IPS-18c (cell line): ENCODE measurements around the gene C22orf31.

Experiments
- H3K4me3 ChIP-seq: 2 replicates; pipeline ENCODE4 v1.7.0; 2013; ENCODE audit warnings: low read depth, mild to moderate bottlenecking, low read length, moderate library complexity; ENCODE audit not compliant: insufficient read depth
- H3K9me3 ChIP-seq: one replicate; pipeline ENCODE4 v1.6.1; 2013; ENCODE audit warnings: mild to moderate bottlenecking, low read length, moderate library complexity; ENCODE audit not compliant: control insufficient read depth, insufficient read depth

C22orf31 gene

GRCh38 chr22:29061773-29062172 is at the start of gene C22orf31:
Gene C22orf31, minus strand, starts transcription at chr22:29061831. Its CDS starts 39 bp downstream, at chr22:29061792.
- Histone ChIP-seq H3K9me3 (no peaks in the 10 kb centered on the region), H3K4me3 (no peak within 1 kb of the TSS)

- Histone ChIP-seq H3K9me3 (no peaks in the 10 kb centered on the region), H3K4me3 (no peak overlapping the region)
Observed at GRCh38 chr22:29110946-29111345, 49.3 kb upstream of the C22orf31 start.

- no peak overlapping the region for H3K4me3 ChIP-seq
- no peaks in the 10 kb centered on the region for H3K9me3 ChIP-seq
Observed at GRCh38 chr22:29109822-29110221, 48.2 kb upstream of the C22orf31 start.

- H3K4me3 ChIP-seq: no peak overlapping the region
- H3K9me3 ChIP-seq: no peaks in the 10 kb centered on the region
Observed at GRCh38 chr22:29108137-29108536, 46.5 kb upstream of the C22orf31 start.

- H3K9me3 ChIP-seq: no peaks in the 10 kb centered on the region
- H3K4me3 ChIP-seq: no peak overlapping the region
Observed at GRCh38 chr22:29106839-29107238, 45.2 kb upstream of the C22orf31 start.

- Histone ChIP-seq H3K4me3 (no peak overlapping the region), H3K9me3 (no peaks in the 10 kb centered on the region)
Observed at GRCh38 chr22:29105468-29105867, 43.8 kb upstream of the C22orf31 start.

GRCh38 chr22:29103121-29103520 is 41.5 kb upstream of the C22orf31 start:
- no peak overlapping the region for H3K4me3 ChIP-seq
- no peaks in the 10 kb centered on the region for H3K9me3 ChIP-seq

GRCh38 chr22:29102300-29102699 is 40.7 kb upstream of the C22orf31 start:
- Histone ChIP-seq H3K9me3 (no peaks in the 10 kb centered on the region), H3K4me3 (no peak overlapping the region)

GRCh38 chr22:29098296-29098695 is 36.7 kb upstream of the C22orf31 start:
- no peaks in the 10 kb centered on the region for H3K9me3 ChIP-seq
- no peak overlapping the region for H3K4me3 ChIP-seq

- Histone ChIP-seq H3K9me3 (no peaks in the 10 kb centered on the region), H3K4me3 (no peak overlapping the region)
Observed at GRCh38 chr22:29096736-29097669, 35.4 kb upstream of the C22orf31 start.

GRCh38 chr22:29095459-29095858 is 33.8 kb upstream of the C22orf31 start:
- H3K9me3 ChIP-seq: no peaks in the 10 kb centered on the region
- no peak overlapping the region for H3K4me3 ChIP-seq

GRCh38 chr22:29093501-29094300 is 32.1 kb upstream of the C22orf31 start:
- H3K9me3 ChIP-seq: no peaks in the 10 kb centered on the region
- no peak overlapping the region for H3K4me3 ChIP-seq

- H3K4me3 ChIP-seq: no peak overlapping the region
- no peaks in the 10 kb centered on the region for H3K9me3 ChIP-seq
Observed at GRCh38 chr22:29093030-29093429, 31.4 kb upstream of the C22orf31 start.

GRCh38 chr22:29092243-29092642 is 30.6 kb upstream of the C22orf31 start:
- Histone ChIP-seq H3K4me3 (no peak overlapping the region), H3K9me3 (no peaks in the 10 kb centered on the region)

- Histone ChIP-seq H3K9me3 (no peaks in the 10 kb centered on the region), H3K4me3 (no peak overlapping the region)
Observed at GRCh38 chr22:29090039-29090438, 28.4 kb upstream of the C22orf31 start.

- no peak overlapping the region for H3K4me3 ChIP-seq
- no peaks in the 10 kb centered on the region for H3K9me3 ChIP-seq
Observed at GRCh38 chr22:29089507-29089906, 27.9 kb upstream of the C22orf31 start.

- Histone ChIP-seq H3K9me3 (no peaks in the 10 kb centered on the region), H3K4me3 (no peak overlapping the region)
Observed at GRCh38 chr22:29088809-29089208, 27.2 kb upstream of the C22orf31 start.

GRCh38 chr22:29087012-29087411 is 25.4 kb upstream of the C22orf31 start:
- H3K9me3 ChIP-seq: no peaks in the 10 kb centered on the region
- H3K4me3 ChIP-seq: no peak overlapping the region
